Measurements from ENCODE around the gene IP6K3. TPM values are rescaled to one million over a fixed set of nuclear protein-coding genes. Genes with fewer than 3 reads are reported as not detected.

The IP6K3 gene
- polyA plus RNA-seq, 1 of the 3 experiments (the other 2 are of a cell fraction), result 0.21 TPM

DNA sequence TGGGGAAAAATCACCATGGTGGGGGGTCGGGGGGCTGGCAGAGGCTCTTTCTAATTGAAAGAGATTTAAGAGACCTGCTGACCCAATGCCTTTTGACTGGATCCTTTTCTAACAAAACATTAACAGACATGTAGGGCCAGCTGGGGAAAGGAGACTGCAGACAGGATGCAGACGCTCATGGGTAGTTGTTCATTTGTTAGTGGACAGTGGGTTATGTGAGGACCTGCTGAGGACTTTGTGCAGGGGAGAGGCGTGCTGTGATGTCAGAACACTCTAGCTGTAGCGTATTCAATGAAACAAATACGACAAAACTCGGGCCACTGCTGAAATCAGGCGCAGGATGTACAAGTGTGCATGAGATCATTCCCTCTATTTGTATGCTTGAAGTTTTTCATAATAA is 1.2 kb downstream of the IP6K3 start:
- CTCF ChIA-PET, result interaction anchor here (0.7 to 9.2 kb wide), 19 partner anchors 8 to 418 kb away, joined by 3 to 116 read pairs (median 8); partner anchors contain the start of gene UQCC2
- Histone ChIP-seq H2AFZ (ENCODE audit: low read depth) (0 out of 2 replicates have a peak overlapping the region, but pooled peaks have one; percentile 29), H3K9me3 (no peaks in the 10 kb centered on the region), H3K27ac (ENCODE audit: low read depth in 2 of 2, low read length in 1 of 2) (no peak overlapping the region), H3F3A (replicated peaks; ENCODE audit: insufficient read depth) (no peaks in the 10 kb centered on the region), H4K20me1 (ENCODE audit: insufficient read depth) (no peaks in the 10 kb centered on the region), H3K4me1 (ENCODE audit: control insufficient read depth in 1 of 2, insufficient read depth in 2 of 2, low read depth in 1 of 2, low read length in 1 of 2) (peaks cover 15 to 24% of the 10 kb centered on the region in 2 experiments; a peak in 3 of 4 replicates), H3K4me3 (ENCODE audit: low read depth in 2 of 2, low read length in 1 of 2) (no peak overlapping the region), H3K27me3 (ENCODE audit: insufficient read depth) (no peaks in the 10 kb centered on the region), H3K36me3 (replicated peaks in 1 of 2; ENCODE audit: control insufficient read depth in 1 of 2, insufficient read depth in 2 of 2, low read length in 1 of 2) (no peaks in the 10 kb centered on the region), H3K79me2 (ENCODE audit: insufficient read depth) (no peaks in the 10 kb centered on the region), H3K9ac (no peak overlapping the region), H3K9me2 (no peaks in the 10 kb centered on the region), H3K4me2 (0 out of 2 replicates have a peak overlapping the region, but pooled peaks have one; percentile 26)
- no peak for TF ChIP-seq RXRA (IDR thresholded peaks at IDR 0.05; ENCODE audit: borderline replicate concordance, low read depth)
- no peak for TF ChIP-seq FOXJ3 (CRISPR knock-in tag; IDR thresholded peaks at IDR 0.05)
- no peak for DNase-seq
- 89% methylated on average over 7 of the region's 7 CpGs for WGBS (ENCODE audit: low lambda C conversion rate)
- POLR2A ChIA-PET, result no interaction called here

DNA sequence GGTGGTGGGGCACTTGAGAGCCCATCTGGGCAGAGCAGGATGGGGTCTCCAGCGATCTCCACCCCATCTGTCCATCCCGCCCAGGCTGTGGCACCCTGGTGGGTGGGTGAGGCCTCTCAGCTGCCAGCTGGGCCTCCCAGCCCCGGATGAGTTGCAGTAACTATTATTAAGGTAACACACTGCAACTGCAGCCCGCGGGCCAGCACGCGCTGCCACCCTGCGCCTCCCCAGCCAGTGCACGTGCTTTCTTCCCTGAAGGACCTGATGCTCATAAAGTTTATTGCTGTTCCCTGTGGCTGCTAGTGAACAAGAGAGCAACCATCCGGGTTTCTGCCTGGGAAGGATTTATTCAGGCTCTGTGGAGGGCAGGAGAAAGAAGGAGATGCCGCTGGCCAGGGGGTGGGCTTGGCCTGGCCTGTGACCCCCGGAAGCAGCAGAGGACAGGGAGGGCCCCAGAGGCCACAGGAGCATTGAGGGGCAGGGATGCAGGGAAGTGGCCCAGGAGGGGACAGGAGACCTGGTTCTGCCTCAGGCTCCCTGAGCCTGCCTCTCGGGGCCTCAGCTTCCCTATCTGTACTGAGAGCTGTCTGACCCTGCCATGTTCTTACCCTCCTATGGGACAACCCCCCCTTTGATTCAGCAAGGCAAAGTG is 1.7 kb downstream of the IP6K3 start:
- H3K9me3 ChIP-seq, result no peaks in the 10 kb centered on the region
- WGBS (ENCODE audit: low lambda C conversion rate), result 87% methylated on average over 9 of the region's 13 CpGs
- no peak overlapping the region for H3K4me3 ChIP-seq (ENCODE audit: low read depth in 2 of 2, low read length in 1 of 2)
- H3K36me3 ChIP-seq (replicated peaks in 1 of 2; ENCODE audit: control insufficient read depth in 1 of 2, insufficient read depth in 2 of 2, low read length in 1 of 2), result no peaks in the 10 kb centered on the region
- TF ChIP-seq TAF1 (IDR thresholded peaks at IDR 0.05; ENCODE audit: borderline replicate concordance, low read depth, low read length) (no peak), MAX (IDR thresholded peaks at IDR 0.05; ENCODE audit: low read depth) (no peak), SMC3 (IDR thresholded peaks at IDR 0.05; ENCODE audit: low read depth, low read length) (no peak), FOSL2 (IDR thresholded peaks at IDR 0.05; ENCODE audit: borderline replicate concordance, low read depth) (no peak), RFX5 (IDR thresholded peaks at IDR 0.05; ENCODE audit: low read length) (no peak), GATA2 (CRISPR knock-in tag; IDR thresholded peaks at IDR 0.05) (no peak)
- POLR2A ChIA-PET, result no interaction called here
- H3F3A ChIP-seq (replicated peaks; ENCODE audit: insufficient read depth), result no peaks in the 10 kb centered on the region
- no peaks in the 10 kb centered on the region for H3K79me2 ChIP-seq (ENCODE audit: insufficient read depth)
- CTCF ChIA-PET, result interaction anchor here (0.6 to 9.2 kb wide), 40 partner anchors 9 to 919 kb away, joined by 3 to 116 read pairs (median 5); partner anchors contain the start of genes BAK1 and UQCC2
- H3K27ac ChIP-seq (ENCODE audit: low read depth in 2 of 2, low read length in 1 of 2), result no peak overlapping the region
- no peaks in the 10 kb centered on the region for H3K9me2 ChIP-seq
- no peak overlapping the region for H3K4me2 ChIP-seq
- H3K27me3 ChIP-seq (ENCODE audit: insufficient read depth), result no peaks in the 10 kb centered on the region
- H3K9ac ChIP-seq, result no peak overlapping the region
- H3K4me1 ChIP-seq (ENCODE audit: control insufficient read depth in 1 of 2, insufficient read depth in 2 of 2, low read depth in 1 of 2, low read length in 1 of 2), result peaks cover 15 to 29% of the 10 kb centered on the region in 2 experiments; a peak in 3 of 4 replicates
- no peaks in the 10 kb centered on the region for H4K20me1 ChIP-seq (ENCODE audit: insufficient read depth)
- H2AFZ ChIP-seq (ENCODE audit: low read depth), result no peak overlapping the region
- DNase-seq, result no peak

GRCh38 chr6:33744001-33744848 is 2.5 kb downstream of the IP6K3 start:
- H3K79me2 ChIP-seq (ENCODE audit: insufficient read depth), result no peaks in the 10 kb centered on the region
- no peak overlapping the region for H3K27ac ChIP-seq (ENCODE audit: low read depth in 2 of 2, low read length in 1 of 2)
- no peak overlapping the region for H3K9ac ChIP-seq
- TF ChIP-seq RAD21 (IDR thresholded peaks at IDR 0.05; ENCODE audit: low read length) (peak; percentile 83), FOSL2 (IDR thresholded peaks at IDR 0.05; ENCODE audit: borderline replicate concordance, low read depth) (no peak), MEF2A (IDR thresholded peaks at IDR 0.05; ENCODE audit: borderline replicate concordance, low read depth) (no peak), FOXM1 (IDR thresholded peaks at IDR 0.05; ENCODE audit: low read depth) (no peak), CTCF (IDR thresholded peaks at IDR 0.05) (peak; percentile 93), MXI1 (IDR thresholded peaks at IDR 0.05; ENCODE audit: low read depth, low read length) (no peak), TEAD4 (IDR thresholded peaks at IDR 0.05; ENCODE audit: borderline replicate concordance, insufficient read depth) (no peak)

More at GRCh38 chr6:33744001-33744848, 2.5 kb downstream of the IP6K3 start:
- no peaks in the 10 kb centered on the region for H3K36me3 ChIP-seq (replicated peaks in 1 of 2; ENCODE audit: control insufficient read depth in 1 of 2, insufficient read depth in 2 of 2, low read length in 1 of 2)
- H3K4me2 ChIP-seq, result no peak overlapping the region
- peak; percentile 90 for DNase-seq
- no peaks in the 10 kb centered on the region for H3K9me2 ChIP-seq
- no peaks in the 10 kb centered on the region for H3F3A ChIP-seq (replicated peaks; ENCODE audit: insufficient read depth)
- 35% methylated on average over 11 of the region's 11 CpGs for WGBS (ENCODE audit: low lambda C conversion rate)
- H3K4me3 ChIP-seq (ENCODE audit: low read depth in 2 of 2, low read length in 1 of 2), result no peak overlapping the region; a peak in 1 of 4 replicates
- ChIA-PET CTCF (interaction anchor here (0.6 to 9.2 kb wide), 63 partner anchors 8 to 920 kb away, joined by 3 to 116 read pairs (median 4); partner anchors contain the start of genes BAK1 and UQCC2), POLR2A (no interaction called here)
- no peaks in the 10 kb centered on the region for H4K20me1 ChIP-seq (ENCODE audit: insufficient read depth)
- no peaks in the 10 kb centered on the region for H3K9me3 ChIP-seq
- H2AFZ ChIP-seq (ENCODE audit: low read depth), result no peak overlapping the region
- H3K4me1 ChIP-seq (ENCODE audit: control insufficient read depth in 1 of 2, insufficient read depth in 2 of 2, low read depth in 1 of 2, low read length in 1 of 2), result peaks cover 15 to 37% of the 10 kb centered on the region in 2 experiments; a peak in 3 of 4 replicates
- no peaks in the 10 kb centered on the region for H3K27me3 ChIP-seq (ENCODE audit: insufficient read depth)

Data from SK-N-SH (cell line).